Measurements from ENCODE around the gene GLIS1.
"Not testable (repeated sequence)": the region's sequence is repeated elsewhere in the genome, so short reads cannot be mapped to it uniquely, and the experiment has no call there.

The GLIS1 gene

DNA sequence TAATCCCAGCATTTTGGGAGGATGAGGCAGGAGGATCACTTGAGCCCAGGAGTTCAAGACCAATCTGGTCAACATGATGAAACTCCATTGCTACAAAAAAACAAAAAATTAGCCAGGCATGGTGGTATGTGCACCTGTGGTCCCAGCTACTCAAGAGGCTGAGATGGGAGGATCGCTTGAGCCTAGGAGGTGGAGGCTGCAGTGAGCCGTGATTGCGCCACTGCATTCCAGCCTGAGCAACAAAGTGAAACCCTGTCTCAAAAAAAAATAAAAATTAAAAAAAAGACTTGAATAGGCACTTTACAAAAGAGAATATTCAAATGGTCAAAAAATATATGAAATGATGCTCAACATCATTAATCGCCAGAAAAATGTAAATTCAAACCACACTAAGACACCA is 91.0 kb downstream of the GLIS1 start:
- not testable (repeated sequence) for DNase-seq

- DNase-seq = no peak
Observed at GRCh38 chr1:53646732-53647131, 92.2 kb downstream of the GLIS1 start.

- DNase-seq = no peak
Observed at GRCh38 chr1:53645690-53646078, 93.3 kb downstream of the GLIS1 start.

DNA sequence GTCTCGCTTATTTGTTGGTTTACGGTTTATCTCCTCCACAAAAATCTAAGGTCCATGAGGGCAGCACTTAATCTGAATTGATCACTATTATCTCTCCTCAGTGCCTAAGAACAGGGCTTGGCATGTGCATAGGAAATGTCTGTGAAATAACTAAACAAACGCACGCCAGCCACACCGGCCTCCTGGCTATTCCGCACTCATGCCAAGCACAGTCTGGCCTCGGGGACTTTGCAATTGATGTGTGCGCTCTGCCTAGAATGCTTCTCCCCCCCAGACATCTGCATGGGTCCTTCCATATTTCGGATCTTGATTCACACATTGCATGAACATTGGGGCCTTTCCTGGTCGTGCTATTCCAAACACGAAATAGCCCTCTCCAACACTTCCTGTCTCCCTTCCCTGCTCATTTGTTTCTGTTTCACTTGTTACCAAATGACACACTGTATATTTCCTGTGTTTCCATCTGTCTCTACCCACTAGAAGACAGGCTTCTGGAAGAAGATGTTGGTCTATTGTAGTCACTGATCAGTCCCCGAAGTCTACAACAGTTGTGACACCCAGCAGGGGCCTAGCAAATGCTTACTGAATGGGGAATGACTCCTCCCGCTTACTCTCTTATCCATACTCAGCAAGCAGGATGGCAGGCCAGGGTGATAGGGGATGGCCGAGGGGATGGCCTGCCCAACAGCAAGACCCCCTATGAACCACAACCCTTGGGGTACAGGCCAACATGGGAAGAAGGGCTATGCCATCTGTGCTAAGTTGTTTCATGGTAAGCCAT is 93.9 kb downstream of the GLIS1 start:
- DNase-seq = no peak

DNA sequence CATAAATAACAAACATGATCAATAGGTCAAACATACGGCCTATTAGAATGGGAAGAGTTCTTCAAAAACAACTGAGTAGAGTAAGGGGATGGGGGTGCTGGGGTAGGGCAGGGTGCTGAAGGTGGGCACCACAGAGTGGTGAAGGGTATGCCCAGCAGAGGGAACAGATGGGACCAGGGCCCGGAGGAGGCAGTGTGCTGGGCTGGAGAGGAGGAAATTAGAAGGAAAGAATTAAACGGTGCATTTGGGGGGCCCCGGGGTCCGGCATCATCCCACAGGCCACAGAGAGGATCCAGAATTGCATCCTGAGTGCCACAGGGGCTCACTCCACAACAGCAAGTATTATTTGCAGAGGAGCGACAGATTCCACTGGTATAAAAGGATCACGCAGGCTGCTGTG is 94.5 kb downstream of the GLIS1 start:
- no peak for DNase-seq

- DNase-seq = no peak
Observed at GRCh38 chr1:53643881-53644390, 95.0 kb downstream of the GLIS1 start.

- no peak for DNase-seq
Observed at GRCh38 chr1:53643041-53643880, 95.7 kb downstream of the GLIS1 start.

- DNase-seq = no peak
Observed at GRCh38 chr1:53642607-53643006, 96.4 kb downstream of the GLIS1 start.

DNA sequence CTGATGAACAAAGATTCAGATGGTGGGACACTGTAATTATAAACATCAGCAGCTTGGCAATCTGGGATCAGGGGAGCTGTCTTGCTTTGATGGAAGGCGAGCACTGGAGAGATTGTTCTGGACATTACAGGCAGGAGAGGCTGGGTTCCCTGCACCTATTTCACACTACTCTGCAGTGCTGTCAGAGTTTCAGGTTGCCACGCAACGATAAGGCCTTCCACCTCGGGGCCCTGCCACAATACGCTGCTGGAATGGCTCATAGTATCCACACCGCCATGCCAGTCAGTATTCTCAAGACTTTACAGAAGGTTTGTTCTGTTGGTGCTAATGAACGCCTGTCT is 96.8 kb downstream of the GLIS1 start:
- no peak for DNase-seq

DNA sequence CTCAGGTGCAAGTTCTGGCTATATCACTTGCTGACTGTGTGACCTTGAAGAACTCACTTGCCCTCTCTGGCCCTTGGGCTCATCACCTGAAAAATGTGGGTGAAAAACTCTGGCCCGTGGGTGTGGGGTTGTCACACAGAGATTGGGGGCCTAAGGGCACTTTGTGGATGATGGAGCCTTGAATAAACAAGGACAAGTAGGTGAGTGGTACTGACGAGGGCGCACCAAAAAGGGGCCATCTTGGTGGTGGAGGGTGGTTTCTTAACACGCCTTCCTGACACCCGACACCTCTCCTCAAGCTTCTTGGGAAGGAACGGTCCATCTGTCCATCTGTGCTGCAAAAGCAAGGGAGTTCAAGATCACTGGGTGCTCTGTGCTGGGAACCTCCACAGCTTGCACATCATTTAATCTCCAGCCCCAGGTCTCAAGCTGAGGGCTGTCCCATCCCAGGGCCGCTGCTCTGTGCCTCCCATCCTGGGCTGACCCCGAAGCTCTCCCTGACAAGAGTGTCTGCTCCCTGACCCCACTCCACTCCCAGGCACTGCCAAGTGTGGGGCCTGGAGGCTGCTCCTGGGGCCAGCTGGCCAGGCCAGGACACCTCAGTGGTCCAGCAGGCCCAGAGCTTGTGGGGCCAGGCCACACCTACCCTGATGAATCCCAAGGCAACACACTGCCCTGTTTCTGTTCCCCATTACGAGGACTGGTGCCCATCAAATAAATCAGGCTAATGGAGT is 97.3 kb downstream of the GLIS1 start:
- no peak for DNase-seq

DNA sequence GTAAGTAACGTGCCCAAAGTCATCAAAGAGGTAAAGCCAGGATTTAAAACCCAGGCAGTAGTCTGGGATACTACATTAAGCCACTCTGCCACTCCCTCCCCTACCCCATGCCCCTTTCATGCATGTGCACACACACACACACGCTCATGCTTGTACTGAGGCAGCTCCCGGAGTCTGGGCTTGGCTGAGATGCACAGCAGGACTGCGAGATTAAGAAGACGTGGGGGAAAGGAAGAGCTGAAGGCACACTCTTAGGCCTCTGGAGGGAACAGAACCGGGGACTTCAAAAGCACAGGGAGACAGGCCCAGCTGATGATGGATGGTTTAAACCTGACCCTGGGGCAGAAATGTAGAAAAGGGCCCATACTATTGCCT is 98.3 kb downstream of the GLIS1 start:
- no peak for DNase-seq

GRCh38 chr1:53639996-53640700 is 98.8 kb downstream of the GLIS1 start:
- DNase-seq = no peak

- no peak for DNase-seq
Observed at GRCh38 chr1:53639251-53639763, 99.7 kb downstream of the GLIS1 start.

DNA sequence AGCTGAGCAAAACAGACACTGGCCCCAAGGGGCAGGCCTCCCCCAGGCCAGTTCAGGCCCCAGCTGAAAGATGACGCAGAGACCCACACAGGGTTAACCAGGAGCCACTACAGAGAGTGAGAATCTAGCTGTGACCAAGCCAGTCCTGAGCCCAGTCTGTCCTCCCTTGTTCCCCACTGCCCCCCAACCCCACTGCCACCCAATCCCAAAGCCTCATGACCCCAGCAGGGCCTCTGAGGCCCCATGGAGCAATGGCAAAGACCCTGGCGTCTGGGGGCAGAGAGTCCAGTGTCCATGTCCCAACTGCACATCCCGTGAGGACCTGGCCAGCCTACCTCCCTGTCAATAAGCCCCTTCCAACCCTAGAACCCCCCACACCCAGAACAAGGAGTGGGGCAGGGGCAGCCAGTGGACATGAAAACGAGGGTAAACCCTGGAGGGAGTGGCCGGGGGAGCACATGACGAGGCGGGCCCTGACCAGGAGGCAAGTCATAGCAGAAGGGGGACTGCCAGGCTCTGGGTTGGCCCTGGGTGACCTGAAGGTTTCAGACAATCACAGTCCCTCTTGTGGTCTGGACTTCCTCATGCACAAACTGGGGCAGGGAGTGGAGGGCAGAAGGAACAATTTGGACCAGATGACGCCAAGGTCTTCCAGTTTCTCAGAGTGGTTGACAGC is 100.5 kb downstream of the GLIS1 start:
- no peak for DNase-seq

DNA sequence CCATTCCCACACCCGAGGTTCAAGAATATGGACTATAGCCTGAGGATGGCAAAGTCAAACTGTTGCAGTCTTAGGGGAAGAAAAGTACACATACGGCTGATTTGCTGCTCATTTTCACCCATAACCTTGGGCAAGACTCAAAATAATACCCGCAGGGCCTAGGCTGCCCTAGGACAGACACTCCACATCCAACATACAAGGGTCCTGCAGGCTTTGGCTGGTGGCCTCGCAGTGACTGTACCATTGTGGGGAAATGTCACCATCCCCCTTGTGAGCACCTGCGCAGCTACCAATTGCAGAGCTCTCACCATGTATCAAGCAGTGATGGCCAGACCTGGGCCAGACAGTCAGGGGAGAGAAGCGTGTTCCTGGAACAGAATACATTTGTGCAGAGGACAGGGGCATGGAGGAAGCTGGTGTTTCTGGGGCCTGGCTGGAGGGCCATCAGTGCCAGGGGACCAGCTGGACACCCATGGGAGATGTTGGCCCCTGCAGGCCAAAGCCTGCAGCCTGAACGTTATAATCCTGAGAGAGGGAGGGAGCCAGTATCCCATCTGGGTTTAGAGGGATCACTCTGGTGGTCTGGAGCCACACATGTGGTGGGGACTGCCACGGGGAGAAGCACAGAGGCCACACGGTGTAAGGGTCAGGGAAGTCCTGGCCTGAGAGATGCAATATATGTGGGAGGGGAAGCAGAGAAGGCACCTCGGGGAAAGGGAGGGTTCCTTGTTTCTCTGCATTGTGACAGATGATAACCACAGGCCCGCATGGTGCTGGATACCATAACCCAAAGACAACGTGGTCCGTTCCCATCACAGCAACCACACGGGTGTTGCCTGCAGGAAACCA is 101.2 kb downstream of the GLIS1 start:
- DNase-seq = no peak

DNA sequence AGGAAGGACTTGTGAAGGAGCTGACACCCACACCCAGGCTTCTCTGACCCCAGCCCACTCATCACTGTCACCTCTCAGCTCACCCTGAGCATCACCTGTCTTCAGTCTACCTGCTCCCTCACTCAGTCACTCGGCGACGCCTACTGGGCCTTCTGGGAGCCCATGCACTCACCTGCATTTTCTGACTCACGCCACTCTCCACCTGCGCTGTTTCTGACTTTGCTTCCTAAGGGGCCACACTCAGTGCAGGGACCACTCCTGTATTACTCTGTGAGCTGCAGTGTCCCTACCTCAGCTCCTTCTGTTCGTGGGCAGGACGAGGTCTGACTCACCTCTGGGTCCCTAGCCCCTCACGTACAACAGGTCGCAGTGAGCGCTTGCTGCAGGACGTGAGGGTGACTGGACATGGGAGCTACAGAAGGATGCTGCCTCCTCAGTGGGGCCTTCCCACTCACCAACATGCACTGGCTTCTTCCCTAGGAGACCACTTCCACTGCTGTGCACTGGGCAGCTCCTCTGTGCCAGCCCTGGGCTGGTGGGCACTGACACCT is 102.3 kb downstream of the GLIS1 start:
- no peak for DNase-seq

DNA sequence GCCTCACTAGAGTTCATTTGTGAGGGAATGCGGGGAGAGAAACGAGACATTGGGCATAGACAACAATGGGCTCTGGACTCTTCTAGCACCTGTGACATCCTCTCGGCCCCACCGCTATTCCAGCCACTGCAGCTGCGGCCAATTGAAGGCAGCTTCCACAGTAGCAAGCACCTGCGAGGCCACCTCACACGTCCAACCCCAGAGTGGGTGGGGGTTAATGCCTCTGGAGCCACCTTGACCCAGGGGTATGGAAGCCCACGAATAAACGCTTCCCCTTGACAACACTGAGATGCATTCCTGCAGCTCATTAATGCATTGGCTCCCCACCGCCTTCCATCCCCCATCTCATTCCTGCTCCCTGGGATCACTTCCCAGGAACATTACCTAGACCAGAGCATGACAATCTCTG is 104.4 kb downstream of the GLIS1 start:
- no peak for DNase-seq

DNA sequence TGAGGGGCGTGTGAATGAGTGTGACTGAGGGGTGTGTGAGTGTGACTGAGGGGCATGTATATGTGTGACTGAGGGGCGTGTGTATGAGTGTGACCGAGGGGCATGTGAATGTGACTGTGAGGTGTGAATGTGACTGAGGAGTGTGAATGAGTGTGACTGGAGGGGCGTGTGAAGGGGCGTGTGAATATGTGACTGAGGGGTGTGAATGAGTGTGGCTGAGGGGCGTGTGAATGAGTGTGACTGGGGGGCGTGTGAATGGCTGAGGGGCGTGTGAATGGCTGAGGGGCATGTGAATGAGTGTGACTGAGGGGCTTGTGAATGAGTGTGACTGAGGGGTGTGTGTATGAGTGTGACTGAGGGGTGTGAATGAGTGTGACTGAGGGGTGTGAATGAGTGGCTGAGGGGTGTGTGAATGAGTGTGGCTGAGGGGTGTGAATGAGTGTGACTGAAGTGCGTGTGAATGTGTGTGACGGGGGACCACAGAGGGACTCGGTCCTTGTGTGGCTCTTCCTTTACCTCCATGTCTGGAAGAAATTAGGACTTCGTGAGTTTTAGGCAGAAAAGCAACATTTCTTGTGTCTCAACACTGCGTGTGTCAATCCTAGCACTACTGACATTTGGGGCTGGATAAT is 105.8 kb downstream of the GLIS1 start:
- DNase-seq = no peak

- no peak for DNase-seq
Observed at GRCh38 chr1:53631622-53632310, 107.2 kb downstream of the GLIS1 start.
